ENCODE measurements around the gene TDRD9. TPM values are rescaled to one million over a fixed set of nuclear protein-coding genes. Genes with fewer than 3 reads are reported as not detected.

The TDRD9 gene
- total RNA-seq, 1 donor from 2014 or later: not detected

GRCh38 chr14:104094709-104095425 lies 166.6 kb downstream of the TDRD9 start:
- H3K36me3 Mint-ChIP-seq (ENCODE audit: low read depth, unreplicated experiment): no peaks in the 10 kb centered on the region
- peak; percentile 94 for DNase-seq (ENCODE audit: low spot score)
- H3K4me3 Mint-ChIP-seq (ENCODE audit: unreplicated experiment): no peak overlapping the region
- H3K4me1 Mint-ChIP-seq (ENCODE audit: unreplicated experiment): no peaks in the 10 kb centered on the region
- H3K27ac Mint-ChIP-seq (ENCODE audit: unreplicated experiment): no peak overlapping the region
- TF ChIP-seq, protein P1, sequence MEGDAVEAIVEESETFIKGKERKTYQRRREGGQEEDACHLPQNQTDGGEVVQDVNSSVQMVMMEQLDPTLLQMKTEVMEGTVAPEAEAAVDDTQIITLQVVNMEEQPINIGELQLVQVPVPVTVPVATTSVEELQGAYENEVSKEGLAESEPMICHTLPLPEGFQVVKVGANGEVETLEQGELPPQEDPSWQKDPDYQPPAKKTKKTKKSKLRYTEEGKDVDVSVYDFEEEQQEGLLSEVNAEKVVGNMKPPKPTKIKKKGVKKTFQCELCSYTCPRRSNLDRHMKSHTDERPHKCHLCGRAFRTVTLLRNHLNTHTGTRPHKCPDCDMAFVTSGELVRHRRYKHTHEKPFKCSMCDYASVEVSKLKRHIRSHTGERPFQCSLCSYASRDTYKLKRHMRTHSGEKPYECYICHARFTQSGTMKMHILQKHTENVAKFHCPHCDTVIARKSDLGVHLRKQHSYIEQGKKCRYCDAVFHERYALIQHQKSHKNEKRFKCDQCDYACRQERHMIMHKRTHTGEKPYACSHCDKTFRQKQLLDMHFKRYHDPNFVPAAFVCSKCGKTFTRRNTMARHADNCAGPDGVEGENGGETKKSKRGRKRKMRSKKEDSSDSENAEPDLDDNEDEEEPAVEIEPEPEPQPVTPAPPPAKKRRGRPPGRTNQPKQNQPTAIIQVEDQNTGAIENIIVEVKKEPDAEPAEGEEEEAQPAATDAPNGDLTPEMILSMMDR (IDR thresholded peaks at IDR 0.05; ENCODE audit: unreplicated experiment): peak; percentile 99
- H3K9me3 Mint-ChIP-seq (ENCODE audit: unreplicated experiment): no peaks in the 10 kb centered on the region
- peaks cover 4% of the 10 kb centered on the region for H3K27me3 Mint-ChIP-seq (ENCODE audit: unreplicated experiment)

GRCh38 chr14:104095426-104096310 lies 167.4 kb downstream of the TDRD9 start:
- TF ChIP-seq, protein P1 (IDR thresholded peaks at IDR 0.05; ENCODE audit: unreplicated experiment): no peak
- no peak for DNase-seq (ENCODE audit: low spot score)
- H3K27ac Mint-ChIP-seq (ENCODE audit: unreplicated experiment): no peak overlapping the region
- no peaks in the 10 kb centered on the region for H3K36me3 Mint-ChIP-seq (ENCODE audit: low read depth, unreplicated experiment)
- peaks cover 2% of the 10 kb centered on the region for H3K27me3 Mint-ChIP-seq (ENCODE audit: unreplicated experiment)
- no peaks in the 10 kb centered on the region for H3K9me3 Mint-ChIP-seq (ENCODE audit: unreplicated experiment)
- no peak overlapping the region for H3K4me3 Mint-ChIP-seq (ENCODE audit: unreplicated experiment)
- H3K4me1 Mint-ChIP-seq (ENCODE audit: unreplicated experiment): no peaks in the 10 kb centered on the region

- H3K4me3 Mint-ChIP-seq (ENCODE audit: unreplicated experiment): no peak overlapping the region
- no peak overlapping the region for H3K27ac Mint-ChIP-seq (ENCODE audit: unreplicated experiment)
- no peak for DNase-seq (ENCODE audit: low spot score)
- H3K27me3 Mint-ChIP-seq (ENCODE audit: unreplicated experiment): peaks cover 2% of the 10 kb centered on the region
- TF ChIP-seq, protein P1 (IDR thresholded peaks at IDR 0.05; ENCODE audit: unreplicated experiment): no peak
- no peaks in the 10 kb centered on the region for H3K36me3 Mint-ChIP-seq (ENCODE audit: low read depth, unreplicated experiment)
- H3K9me3 Mint-ChIP-seq (ENCODE audit: unreplicated experiment): no peaks in the 10 kb centered on the region
- no peaks in the 10 kb centered on the region for H3K4me1 Mint-ChIP-seq (ENCODE audit: unreplicated experiment)
Measured at GRCh38 chr14:104096318-104096717, 168.1 kb downstream of the TDRD9 start.

GRCh38 chr14:104096751-104097700 lies 168.8 kb downstream of the TDRD9 start:
- H3K36me3 Mint-ChIP-seq (ENCODE audit: low read depth, unreplicated experiment): no peaks in the 10 kb centered on the region
- H3K27ac Mint-ChIP-seq (ENCODE audit: unreplicated experiment): no peak overlapping the region
- no peak overlapping the region for H3K4me3 Mint-ChIP-seq (ENCODE audit: unreplicated experiment)
- DNase-seq (ENCODE audit: low spot score): peak; percentile 46
- H3K4me1 Mint-ChIP-seq (ENCODE audit: unreplicated experiment): no peaks in the 10 kb centered on the region
- H3K9me3 Mint-ChIP-seq (ENCODE audit: unreplicated experiment): no peaks in the 10 kb centered on the region
- TF ChIP-seq, protein P1 (IDR thresholded peaks at IDR 0.05; ENCODE audit: unreplicated experiment): no peak
- peaks cover 2% of the 10 kb centered on the region for H3K27me3 Mint-ChIP-seq (ENCODE audit: unreplicated experiment)
